ENCODE data around the gene EBF4.

Gene EBF4

DNA sequence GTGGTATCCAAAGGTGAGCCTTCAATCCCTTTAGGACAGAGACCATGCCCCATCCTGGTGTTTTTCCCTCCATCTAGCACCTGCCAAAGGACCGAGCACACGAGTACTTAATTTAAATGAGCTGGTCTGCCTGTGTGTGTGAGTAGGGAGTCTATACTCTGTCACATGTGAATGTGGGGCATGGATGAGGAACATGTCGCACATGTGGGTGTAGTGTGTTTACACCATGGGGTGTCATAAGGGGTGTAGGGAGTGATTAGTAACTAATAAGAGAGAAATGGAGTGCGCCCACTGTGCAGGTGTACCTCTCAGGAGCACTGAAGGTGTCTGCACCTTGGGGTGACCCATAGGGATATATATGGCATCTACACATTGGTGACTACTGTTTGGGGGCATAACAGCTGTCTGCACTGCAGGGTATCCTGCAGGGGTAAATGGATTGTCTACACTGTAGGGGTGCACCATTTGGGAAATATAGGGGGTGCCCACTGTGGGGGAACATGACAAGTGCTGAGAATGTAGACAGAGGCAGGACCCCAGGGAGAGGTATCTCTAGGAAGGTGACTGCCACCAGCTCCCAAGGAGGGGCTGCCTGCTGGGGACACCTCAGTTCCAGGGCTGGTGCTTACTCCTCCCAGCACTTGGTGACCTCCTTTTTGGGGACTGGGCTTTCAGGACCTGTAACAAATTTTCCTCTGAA, 53.5 kb downstream of the EBF4 start:
- DNase-seq: no peak

DNA sequence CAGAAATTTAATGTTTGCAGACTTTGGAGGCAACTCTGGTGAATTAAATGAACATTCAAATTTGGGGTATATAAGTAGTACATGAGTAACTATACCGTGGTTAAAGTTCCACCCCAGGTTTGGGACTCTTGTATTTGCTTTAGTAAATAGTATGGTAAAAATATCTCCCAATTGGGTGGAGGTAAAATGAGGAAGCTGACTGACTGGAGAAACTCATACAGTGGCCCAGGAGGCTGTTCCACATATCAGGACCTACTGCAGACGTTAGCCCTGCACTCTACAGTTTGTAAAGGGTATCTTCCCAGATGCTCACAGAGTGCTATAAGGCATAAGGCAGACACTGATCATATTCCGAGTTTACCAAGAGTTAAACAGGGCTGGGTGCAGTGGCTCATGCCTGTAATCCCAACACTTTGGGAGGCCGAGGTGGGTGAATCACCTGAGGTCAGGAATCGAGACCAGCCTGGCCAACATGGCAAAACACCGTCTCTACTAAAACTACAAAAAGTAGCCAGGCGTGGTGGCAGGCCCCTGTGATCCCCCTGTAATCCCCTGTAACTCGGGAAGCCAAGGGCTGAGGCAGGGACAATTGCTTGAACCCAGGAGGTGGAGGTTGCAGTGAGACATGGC, 54.2 kb downstream of the EBF4 start:
- DNase-seq: no peak

DNA sequence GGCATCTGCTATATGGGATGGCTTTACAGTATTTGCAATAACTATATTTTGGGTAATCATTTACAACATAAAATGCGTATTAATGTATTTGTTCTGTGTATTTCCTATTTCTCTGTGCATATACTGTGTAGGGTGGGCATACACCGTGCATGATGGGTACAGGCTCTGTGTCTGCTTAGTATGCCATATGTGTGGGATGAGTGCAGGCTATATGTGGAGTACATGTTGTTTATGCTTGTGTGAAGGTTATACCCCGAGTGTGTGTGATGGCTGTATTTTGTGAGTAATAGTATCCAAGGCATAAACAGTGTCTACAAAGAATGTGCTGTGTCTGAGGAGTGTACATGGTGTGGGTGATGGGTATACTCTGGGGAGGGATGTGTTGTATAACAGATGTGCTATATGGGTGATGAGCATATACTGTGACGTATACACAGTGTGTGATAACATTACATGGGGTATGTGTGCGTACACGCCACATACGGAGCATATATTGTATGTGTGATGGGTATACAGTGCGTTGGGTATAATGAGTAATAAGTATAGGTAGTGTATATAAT, 55.2 kb downstream of the EBF4 start:
- no peak for DNase-seq

DNA sequence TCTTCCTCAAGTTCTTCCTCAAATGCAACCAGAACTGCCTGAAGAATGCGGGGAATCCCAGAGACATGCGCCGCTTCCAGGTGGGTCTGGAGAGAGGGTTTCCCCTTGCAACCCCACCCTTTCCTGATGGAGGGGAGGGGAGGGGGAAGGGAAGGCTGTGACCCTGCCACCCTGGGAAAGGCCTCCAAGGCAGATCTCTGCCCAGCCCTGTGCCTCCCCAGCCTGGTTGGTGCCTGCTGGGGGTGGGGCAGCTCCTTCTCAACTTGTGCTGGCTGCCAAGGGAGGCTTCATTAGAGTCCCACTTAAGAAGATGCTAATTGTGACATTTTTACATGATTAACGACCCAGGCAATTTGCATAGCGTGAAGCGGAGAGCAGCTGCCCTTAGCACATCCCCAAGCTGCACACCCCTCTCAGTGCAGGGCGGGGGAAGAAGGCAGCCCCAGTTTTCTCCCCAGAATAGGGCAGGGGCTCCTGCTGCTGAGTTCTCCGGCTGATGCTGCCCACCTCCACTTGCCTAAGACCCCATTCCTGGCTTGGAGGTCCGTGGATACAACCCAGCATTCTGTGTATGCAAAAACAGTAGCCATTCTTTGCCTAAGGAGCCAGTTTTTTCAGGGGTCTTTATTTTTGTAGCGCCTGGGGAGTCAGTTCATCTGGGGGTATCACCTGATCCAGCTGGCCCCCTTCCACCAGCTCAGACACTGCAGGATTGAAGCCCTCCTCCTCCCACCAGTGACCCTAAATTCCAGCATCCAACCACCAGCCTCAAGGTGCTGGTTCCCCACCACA, 56.2 kb downstream of the EBF4 start:
- no peak for DNase-seq

DNA sequence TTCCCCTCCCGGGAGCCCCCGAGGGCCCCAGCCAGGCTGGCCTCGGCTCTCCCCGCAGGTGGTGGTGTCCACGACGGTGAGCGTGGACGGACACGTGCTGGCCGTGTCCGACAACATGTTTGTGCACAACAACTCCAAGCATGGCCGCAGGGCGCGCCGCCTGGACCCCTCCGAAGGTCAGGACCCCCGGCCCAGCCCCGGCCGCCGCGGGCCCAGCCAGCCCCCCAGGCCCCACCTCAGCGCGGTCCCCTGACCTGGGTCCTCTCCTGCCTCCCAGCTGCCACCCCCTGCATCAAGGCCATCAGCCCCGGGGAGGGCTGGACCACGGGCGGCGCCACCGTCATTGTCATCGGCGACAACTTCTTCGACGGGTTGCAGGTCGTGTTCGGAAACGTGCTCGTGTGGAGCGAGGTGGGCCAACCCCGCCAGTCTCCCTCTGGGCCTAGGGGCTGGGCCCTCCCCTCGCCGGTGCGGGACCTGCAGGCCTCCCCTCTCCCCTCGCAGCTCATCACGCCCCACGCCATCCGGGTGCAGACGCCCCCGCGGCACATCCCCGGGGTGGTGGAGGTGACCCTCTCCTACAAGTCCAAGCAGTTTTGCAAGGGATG, 56.9 kb downstream of the EBF4 start:
- DNase-seq: no peak

DNA sequence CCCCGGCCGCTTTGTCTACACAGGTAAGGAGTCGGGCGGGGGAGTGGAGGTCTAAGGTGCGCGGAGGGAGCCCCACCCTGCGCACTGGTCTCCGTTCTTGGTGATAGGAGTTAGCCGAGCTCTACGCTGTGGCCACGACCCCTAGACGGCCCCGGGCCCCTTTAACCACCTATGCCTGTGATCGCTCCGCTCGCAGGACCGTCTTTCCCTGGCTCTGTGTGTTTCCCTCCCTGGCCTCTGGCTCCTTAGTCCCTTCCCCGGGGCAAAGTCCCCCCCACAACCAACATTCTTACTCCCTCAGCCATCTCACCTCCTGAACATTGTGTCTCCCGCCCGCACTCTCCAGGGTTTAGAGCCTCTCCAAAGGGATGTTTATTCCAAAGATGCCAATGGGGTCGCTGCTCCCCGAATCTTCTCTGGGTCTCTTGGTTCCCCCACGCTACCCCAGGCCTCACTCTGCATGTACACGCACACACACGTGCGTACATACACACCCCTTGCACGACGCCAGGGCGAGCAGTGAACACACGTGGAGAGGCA, 57.4 kb downstream of the EBF4 start:
- no peak for DNase-seq

DNA sequence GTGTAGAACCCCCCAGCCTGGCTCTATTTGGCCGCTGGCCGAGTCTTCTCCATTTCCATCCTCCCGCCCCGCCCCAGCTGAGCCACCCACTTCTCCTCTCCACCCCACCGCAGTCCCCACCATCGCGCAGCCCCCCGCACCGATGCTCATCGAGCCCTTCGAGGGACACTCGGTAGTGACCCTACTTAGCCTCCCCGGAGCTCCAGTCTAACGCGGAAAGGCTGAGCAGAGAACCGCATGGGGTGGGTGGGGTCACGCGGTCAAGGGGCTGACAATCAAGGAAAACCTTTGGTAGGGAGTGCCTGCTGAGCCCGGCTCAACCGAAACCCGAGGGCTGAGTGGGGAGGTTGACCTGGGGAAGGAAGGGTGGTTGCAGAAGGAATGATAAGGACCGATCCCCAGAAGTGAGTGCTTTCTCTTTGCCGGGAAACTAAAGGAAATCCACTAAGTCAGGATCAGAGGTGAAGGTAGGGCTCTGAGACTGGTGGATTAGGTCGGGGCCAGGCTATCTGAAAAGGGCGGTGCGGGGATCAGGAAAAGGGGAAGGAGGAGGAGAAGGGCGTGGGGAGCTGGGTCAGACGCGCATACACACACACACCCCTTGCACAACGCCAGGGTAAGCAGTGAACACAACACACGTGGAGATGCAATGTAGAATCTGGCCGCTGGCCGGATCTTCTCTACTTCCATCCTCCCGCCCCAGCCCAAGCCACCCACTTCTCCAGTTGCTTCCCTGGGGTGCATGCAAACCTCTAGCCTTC, 58.1 kb downstream of the EBF4 start:
- peak; percentile 14 for DNase-seq

DNA sequence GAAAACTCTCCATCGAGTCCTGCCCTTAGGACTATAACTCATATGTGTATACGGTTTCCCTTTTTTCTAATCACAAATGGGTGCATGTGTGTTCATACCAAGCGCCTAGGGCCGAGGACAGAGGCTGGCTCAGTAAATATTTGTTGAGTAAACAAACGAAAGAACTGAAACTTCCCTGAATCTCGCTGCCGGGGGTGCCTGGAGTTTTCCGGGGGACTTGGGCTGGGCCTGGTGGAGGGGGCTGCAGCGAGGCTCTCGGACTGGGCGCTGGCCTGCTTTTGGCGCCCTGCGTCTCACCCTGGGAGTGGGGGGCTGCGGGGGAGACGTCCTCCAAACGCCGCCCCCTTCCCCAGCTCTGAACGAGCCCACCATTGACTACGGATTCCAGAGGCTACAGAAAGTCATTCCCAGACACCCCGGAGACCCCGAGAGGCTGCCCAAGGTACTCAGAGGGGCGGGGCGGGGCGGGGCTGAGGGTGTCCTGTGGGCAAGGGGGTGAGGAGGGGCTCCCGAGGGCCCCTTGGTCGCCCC, 58.8 kb downstream of the EBF4 start:
- peak; percentile 16 for DNase-seq

DNA sequence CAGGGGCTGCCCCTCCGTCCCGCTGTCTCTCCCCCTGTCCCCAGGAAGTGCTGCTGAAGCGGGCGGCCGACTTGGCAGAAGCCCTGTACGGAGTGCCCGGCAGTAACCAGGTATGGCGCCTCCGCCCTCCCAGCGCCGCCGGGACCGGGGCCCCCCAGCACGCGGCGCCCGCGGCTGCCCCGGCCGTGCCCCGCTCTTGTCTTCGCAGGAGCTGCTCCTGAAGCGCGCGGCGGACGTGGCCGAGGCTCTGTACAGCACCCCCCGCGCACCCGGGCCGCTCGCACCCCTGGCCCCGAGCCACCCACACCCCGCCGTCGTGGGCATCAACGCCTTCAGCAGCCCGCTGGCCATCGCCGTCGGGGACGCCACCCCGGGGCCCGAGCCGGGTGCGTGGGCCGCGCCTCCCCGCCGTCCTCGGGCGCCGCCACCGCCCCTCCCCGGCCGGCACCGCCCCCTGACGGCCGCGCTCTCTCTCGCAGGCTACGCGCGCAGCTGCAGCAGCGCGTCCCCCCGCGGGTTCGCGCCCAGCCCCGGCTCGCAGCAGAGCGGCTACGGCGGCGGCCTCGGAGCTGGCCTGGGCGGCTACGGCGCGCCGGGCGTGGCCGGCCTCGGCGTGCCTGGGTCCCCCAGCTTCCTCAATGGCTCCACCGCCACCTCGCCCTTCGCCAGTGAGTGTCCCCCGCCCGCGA, 59.4 kb downstream of the EBF4 start:
- peak; percentile 1 for DNase-seq

DNA sequence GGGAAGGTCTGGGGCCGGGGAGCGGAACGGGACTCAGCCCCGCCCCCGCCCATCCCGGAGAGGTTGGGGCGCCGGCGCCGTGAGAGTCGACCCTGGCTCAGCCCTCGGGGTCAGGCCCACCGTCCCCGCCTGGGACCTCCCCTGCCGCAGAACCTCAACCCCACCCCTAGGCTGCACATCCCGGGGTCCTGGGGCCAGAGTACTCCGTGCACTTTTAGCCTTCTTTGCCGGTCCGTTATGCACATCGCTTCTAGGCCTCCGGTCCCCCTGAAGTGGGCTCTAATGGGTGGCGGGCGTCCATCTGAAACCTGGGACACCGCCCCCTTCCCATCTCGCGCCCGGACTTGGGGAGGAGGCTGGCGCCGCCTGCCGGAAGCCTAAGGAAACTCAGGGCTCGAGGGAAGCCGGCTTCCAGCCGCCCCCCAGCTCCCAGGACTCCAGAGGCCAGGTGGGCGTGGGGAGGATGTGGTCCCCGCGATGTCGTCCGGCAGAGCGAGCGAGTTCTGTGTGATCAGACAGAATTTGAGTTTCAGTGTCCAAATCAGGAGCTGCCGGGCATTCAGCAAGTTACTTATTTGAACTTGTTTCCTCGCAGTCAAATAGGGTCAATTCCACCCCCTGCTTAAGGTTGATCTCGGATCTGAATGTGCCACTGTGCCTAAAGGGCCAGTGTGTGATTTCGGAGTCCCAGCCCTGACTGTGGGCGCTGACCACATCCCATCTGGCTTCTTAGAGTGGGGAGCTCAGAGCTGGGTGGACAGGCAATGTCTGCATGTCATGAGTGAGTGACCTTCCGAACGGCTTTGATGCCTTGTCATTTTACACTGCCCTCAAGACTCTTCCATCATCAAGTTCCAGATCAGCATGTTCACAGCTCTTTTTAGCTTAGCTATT, 60.2 kb downstream of the EBF4 start:
- DNase-seq: peak; percentile 8

DNA sequence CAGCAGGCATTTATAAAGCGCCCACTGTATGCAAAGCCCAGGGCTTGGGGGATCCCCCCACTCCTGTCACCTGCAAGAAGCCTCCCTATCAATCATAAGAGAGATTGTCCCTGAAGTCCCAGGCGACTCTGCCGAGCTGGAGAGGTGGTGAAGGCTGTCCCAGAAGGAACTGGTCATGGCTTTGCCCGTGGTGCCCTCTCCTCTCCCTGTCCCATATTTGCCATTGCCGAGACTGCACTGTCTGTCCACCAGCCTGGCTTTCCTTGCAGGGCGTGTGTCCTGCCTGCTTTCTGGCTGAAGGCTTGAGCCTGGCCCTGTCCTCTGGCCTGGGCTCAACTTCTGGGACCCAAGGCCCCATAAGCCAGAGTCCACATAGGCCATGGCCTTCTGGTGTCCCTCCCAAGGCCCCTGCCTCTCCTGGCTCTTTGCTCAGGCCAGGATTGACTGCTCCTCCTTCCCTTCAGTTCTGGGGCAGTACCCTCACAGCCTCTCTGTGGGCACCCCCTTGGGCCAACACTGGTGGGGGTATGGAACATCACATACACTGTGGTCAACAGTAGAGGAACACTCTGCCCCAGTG, 61.0 kb downstream of the EBF4 start:
- DNase-seq: no peak

DNA sequence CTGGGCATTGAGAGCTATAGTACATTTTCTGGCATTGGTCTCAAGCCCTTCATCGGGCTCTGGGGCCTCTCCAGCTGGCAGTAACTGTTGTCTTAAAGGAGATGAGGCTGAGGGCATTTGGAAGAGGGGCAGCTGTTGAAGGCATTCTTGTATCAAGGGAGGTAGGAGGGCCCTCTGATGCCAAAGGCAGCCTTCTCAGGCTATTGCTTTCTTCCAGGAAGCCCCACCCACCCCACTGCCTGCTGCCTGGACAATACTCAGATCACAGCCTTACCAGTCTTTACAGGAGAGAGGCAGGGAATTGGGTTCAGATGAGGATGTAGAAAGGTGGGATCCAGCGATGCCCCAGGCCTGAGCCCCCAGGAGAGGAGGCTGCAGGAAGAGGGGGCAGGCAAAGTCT, 61.8 kb downstream of the EBF4 start:
- DNase-seq: no peak

DNA sequence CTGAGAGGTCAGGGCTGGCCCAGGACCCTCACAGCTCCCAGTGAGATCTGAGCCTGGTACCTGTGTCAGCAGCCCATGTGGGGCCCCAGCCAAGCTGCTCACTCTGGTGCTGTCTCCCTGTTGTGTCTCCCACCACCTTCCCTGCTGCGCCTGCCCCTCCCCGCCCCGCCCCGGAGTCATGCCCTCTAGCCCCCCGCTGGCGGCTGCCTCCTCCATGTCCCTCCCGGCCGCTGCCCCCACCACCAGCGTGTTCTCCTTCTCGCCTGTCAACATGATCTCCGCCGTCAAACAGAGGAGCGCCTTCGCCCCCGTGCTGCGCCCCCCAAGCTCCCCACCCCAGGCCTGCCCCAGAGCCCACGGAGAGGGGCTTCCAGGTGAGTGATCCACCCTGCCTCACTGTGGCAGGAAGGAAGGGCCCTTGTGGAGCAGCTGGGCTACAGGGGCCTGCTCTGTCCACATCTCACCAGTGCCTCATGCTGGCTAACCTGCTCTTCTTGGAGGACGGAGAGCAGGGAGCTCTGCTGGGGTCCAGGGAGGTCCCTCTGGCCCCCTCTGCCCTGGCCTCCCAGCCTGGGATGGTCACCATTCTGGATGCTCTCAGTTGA, 63.0 kb downstream of the EBF4 start:
- no peak for DNase-seq

DNA sequence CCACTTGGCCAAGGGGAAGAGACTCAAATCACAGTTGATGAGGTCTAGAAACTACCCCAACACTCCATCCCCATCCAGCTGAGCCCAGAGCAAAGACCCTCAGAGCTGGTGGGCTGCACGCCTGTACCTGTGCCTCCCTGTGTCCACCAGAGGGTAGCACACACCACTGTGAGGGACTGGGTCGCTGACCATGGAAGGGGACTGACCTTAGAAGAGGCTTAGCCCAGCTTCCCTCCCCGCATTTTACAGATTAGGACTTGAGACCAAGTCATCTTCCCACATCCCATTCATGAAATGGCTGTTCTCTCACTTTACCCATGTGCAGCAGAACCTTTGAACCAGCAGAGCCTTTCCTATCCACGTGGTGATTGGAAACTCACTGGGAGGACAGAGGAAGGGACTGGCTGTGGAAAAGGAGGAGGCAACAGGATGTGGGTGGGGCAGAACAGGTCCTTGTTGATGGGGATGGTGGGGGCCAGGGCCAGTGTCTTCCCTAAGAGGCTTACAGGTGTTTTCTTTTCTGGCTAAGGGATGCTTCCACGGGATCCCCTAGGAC, 63.6 kb downstream of the EBF4 start:
- DNase-seq: peak; percentile 24

DNA sequence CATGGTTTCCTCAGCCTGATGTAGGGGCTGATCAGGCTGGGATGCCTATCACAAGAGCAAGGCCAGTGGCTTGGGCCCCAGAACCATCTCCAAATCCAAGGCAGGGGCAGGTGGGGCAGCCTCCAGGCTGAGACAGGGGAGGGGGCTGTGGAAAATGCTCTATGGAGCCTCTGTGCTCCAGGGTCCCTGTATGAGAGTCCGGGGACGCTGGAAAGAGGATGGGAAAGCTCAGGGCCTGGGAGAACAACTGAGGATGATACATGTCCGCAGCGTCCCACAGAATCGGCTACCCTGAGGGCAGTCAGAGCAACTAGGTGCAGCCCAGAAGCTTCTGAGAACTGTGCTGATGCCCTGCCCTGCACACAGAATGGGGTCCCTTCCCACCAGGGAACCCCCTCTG, 64.4 kb downstream of the EBF4 start:
- DNase-seq: no peak

DNA sequence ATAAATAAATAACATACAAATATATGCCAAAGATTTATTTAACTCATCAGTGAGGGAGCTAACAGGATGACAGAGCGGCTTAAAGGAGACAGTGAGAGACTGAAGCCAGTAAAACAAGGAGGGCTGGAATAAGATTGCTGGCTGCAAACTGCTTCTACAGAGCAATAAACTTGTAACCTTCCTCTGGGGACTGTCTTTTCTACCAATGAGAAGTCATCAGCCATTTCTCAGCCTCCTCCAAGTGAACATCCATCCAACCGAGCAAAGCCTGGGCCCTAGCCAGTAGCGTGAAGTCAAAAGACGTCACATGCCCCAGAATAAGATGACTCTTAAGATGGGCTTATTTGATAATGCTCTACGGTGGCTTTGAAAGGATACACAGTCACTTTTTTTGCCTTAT, 65.4 kb downstream of the EBF4 start:
- DNase-seq: no peak

DNA sequence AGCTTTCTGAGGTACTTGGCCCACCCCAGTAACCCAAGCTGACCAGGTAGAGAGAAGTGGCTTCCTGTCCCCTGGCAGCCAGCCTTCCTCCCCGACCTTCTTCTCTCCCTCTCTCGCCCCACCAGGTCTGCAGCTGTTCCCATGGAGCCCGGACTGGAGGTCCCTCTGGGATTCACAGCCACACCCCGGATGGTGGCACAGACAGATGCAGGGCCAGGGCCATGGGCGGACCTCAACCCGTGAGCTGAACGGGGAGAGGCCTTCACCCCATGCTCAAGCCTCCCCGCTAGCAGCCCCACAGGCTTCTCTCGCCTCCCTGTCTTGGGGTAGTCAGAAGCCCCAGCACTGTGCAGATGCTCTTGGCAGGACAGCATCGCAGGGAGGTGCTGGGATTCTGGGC, 66.6 kb downstream of the EBF4 start:
- DNase-seq: no peak

DNA sequence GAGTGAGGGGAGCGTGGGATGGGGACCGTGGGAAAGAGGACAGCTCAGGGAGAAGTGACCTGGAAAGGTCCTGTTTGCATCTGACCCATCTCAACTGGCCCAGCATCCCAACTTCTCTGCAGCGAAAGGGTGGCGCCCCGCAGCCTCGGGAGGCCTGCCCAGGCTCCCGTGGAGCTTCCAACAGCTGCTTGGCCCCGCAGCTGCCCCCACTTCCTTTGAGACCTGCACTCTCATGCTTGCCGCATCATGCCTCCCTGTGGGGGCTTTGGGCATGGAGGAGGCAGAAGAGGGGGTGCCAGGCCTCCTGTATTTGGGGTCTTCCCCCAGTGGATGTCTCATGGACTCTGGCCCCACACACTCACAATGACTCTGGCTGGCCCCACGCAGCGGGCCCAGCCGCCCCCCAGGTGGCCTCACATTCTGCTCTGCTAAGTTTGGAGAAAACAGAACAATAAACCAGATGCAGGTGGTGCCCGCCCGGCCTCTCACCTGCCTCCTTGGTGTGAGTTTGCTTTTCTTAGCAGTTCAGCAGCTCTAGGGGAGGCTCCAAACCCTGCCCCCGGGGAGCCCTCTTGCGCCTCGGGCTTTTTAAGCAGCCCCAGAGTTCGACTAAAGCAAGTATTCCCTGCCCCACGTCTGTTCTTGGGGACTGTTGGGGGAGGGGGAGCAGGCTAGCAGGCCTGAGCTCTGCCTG, 67.2 kb downstream of the EBF4 start:
- no peak for DNase-seq

Data from NCI-H1092 treated with DMSO at 0.1 percent for 48 hours (cell line).